BE2C (cell line): ENCODE results near the gene UVSSA.

Source experiments
- DNase-seq: peaks from one replicate; pipeline ENCODE4 v3.0.0-alpha.2; 2020
- H3K27me3 ChIP-seq: fragments of 250-450 bp; sonication (Bioruptor Pico); 2 replicates; pipeline ENCODE4 v1.5.1; 2020; ENCODE audit warnings: mild to moderate bottlenecking
- H3K36me3 ChIP-seq: fragments of 250-450 bp; sonication (Bioruptor Pico); 2 replicates; pipeline ENCODE4 v1.5.1; 2020; ENCODE audit warnings: mild to moderate bottlenecking
- H3K4me1 ChIP-seq: fragments of 250-450 bp; sonication (Bioruptor Pico); 2 replicates; pipeline ENCODE4 v1.5.1; 2020
- H3K4me3 ChIP-seq: 2 replicates; pipeline ENCODE4 v1.5.1; 2011; ENCODE audit warnings: low read depth, low read length
- H3K9me3 ChIP-seq: fragments of 250-450 bp; sonication (Bioruptor Pico); 2 replicates; pipeline ENCODE4 v1.5.1; 2020
- CTCF ChIP-seq: IDR thresholded peaks from 2 replicates; pipeline ENCODE4 v1.5.1; 2012; ENCODE audit warnings: mild to moderate bottlenecking, low read depth, low read length

The UVSSA gene

GRCh38 chr4:1403591-1404572 lies 56.9 kb downstream of the UVSSA start:
- no peak for TF ChIP-seq CTCF
- no peaks in the 10 kb centered on the region for H3K9me3 ChIP-seq
- DNase-seq: peak; percentile 5
- no peak overlapping the region for H3K4me3 ChIP-seq
- no peaks in the 10 kb centered on the region for H3K36me3 ChIP-seq
- peaks cover 86% of the 10 kb centered on the region for H3K27me3 ChIP-seq
- H3K4me1 ChIP-seq: no peaks in the 10 kb centered on the region

- no peak for TF ChIP-seq CTCF
- DNase-seq: no peak
- Histone ChIP-seq H3K36me3 (no peaks in the 10 kb centered on the region), H3K4me1 (no peaks in the 10 kb centered on the region), H3K4me3 (no peak overlapping the region), H3K9me3 (no peaks in the 10 kb centered on the region), H3K27me3 (peaks cover 94% of the 10 kb centered on the region)
Observed at GRCh38 chr4:1404573-1405253, 57.7 kb downstream of the UVSSA start.

- H3K4me3 ChIP-seq: no peak overlapping the region
- peaks cover 96% of the 10 kb centered on the region for H3K27me3 ChIP-seq
- H3K36me3 ChIP-seq: no peaks in the 10 kb centered on the region
- no peak for TF ChIP-seq CTCF
- H3K4me1 ChIP-seq: no peaks in the 10 kb centered on the region
- no peaks in the 10 kb centered on the region for H3K9me3 ChIP-seq
- DNase-seq: no peak
Observed at GRCh38 chr4:1405254-1405635, 58.2 kb downstream of the UVSSA start.

- H3K4me3 ChIP-seq: no peak overlapping the region
- H3K27me3 ChIP-seq: peaks cover 96% of the 10 kb centered on the region
- no peaks in the 10 kb centered on the region for H3K9me3 ChIP-seq
- no peak for DNase-seq
- no peaks in the 10 kb centered on the region for H3K36me3 ChIP-seq
- TF ChIP-seq CTCF: no peak
- H3K4me1 ChIP-seq: no peaks in the 10 kb centered on the region
Observed at GRCh38 chr4:1405636-1406393, 58.8 kb downstream of the UVSSA start.

GRCh38 chr4:1406394-1406980 lies 59.5 kb downstream of the UVSSA start, which contains the start of gene NKX1-1:
TSS of gene NKX1-1 (minus strand) at chr4:1406442. CDS start at chr4:1406442, 0 bp downstream.
- Histone ChIP-seq H3K9me3 (no peaks in the 10 kb centered on the region), H3K27me3 (peaks cover 98% of the 10 kb centered on the region), H3K36me3 (no peaks in the 10 kb centered on the region), H3K4me3 (no peak within 1 kb of the TSS), H3K4me1 (no peaks in the 10 kb centered on the region)
- no peak for DNase-seq
- TF ChIP-seq CTCF: no peak
